Measurements from ENCODE around the gene TIAM2.
"Not testable (repeated sequence)": the region's sequence is repeated elsewhere in the genome, so short reads cannot be mapped to it uniquely, and the experiment has no call there.

TIAM2 gene

DNA sequence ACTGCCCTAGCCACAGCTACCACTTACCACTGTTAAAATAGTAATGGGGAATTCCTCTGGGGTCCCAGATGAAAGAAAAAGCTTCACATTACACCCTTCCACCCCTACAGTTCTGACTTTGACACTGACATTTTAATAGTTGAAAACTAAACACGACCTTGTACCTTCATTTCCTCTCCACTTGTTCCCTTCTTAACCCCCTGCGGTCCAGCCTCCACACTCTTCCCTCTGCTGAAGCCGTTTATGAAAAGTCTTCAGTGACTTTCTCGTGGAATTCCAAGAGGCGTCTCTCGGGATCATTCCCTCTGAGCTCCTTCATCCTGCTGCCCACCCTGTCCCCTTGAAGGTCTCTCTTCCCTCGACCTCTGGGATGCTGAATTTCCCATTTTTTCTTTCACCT is 36.6 kb upstream of the TIAM2 start:
- no peak overlapping the region for H3K4me3 ChIP-seq (ENCODE audit: low read depth, low read length)
- DNase-seq (ENCODE audit: low read depth) = no peak
- TF ChIP-seq, protein P1, sequence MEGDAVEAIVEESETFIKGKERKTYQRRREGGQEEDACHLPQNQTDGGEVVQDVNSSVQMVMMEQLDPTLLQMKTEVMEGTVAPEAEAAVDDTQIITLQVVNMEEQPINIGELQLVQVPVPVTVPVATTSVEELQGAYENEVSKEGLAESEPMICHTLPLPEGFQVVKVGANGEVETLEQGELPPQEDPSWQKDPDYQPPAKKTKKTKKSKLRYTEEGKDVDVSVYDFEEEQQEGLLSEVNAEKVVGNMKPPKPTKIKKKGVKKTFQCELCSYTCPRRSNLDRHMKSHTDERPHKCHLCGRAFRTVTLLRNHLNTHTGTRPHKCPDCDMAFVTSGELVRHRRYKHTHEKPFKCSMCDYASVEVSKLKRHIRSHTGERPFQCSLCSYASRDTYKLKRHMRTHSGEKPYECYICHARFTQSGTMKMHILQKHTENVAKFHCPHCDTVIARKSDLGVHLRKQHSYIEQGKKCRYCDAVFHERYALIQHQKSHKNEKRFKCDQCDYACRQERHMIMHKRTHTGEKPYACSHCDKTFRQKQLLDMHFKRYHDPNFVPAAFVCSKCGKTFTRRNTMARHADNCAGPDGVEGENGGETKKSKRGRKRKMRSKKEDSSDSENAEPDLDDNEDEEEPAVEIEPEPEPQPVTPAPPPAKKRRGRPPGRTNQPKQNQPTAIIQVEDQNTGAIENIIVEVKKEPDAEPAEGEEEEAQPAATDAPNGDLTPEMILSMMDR (IDR thresholded peaks at IDR 0.05; ENCODE audit: control insufficient read depth, extremely low read depth, insufficient read depth) = no peak

DNA sequence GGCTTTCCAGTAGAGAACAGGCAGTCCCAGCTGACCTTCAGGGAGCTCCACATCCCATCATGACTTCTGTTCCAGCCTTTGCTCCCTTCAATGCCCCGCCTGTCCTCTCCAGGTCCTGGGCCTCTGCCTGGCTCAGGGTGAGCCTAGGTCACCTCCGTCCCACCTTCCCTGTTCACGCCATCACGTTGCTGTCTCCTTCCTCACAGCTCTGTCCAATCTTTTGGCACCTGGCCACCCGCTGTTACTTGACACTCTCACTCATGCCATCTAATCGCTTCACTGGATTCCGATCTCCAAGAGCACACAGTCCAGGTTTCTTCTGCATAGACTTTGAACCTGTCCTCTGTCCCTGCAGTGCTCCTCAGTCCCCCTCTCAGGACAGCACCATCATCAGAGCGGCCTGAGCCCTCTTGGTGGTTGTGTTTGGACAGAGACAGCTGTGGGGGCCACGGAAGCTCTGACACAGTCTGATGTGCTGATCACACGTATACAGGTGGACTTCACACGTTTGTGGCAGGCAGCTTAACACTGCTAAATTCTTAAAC is 34.7 kb upstream of the TIAM2 start:
- TF ChIP-seq, protein P1 (IDR thresholded peaks at IDR 0.05; ENCODE audit: control insufficient read depth, extremely low read depth, insufficient read depth) = no peak
- H3K4me3 ChIP-seq (ENCODE audit: low read depth, low read length) = no peak overlapping the region
- no peak for DNase-seq (ENCODE audit: low read depth)

DNA sequence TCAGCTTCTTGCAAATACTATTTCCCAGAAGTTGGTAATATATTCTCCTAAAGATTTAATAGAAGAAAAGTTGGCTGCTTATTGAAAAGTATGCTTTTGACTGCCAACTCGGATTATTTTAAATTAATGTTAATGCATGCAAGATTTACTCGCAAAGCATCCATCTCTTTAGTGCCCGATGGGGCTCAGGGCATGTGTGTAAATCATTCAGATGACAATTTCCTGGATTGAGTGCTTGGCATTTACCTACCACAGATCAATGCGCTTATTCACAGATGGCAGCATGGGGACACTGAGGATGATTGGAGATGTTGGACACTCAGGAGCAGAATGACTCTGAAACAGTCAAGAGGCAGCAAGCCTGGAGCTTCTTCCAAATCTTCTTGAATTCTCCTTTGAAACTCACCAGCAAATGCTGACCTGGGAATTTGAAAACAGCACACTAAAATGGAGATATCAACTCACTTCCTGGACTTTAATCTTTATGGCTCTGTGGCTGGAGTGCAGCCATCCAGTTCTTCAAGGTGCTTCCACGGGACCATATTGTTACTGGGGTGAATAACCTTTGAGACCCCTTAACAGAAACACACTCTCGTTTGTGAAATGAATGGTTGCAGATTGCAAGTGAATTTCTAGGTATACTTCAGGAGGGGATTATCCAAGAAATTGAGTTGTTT is 34.1 kb upstream of the TIAM2 start:
- DNase-seq (ENCODE audit: low read depth) = no peak
- TF ChIP-seq, protein P1 (IDR thresholded peaks at IDR 0.05; ENCODE audit: control insufficient read depth, extremely low read depth, insufficient read depth) = no peak
- no peak overlapping the region for H3K4me3 ChIP-seq (ENCODE audit: low read depth, low read length)

DNA sequence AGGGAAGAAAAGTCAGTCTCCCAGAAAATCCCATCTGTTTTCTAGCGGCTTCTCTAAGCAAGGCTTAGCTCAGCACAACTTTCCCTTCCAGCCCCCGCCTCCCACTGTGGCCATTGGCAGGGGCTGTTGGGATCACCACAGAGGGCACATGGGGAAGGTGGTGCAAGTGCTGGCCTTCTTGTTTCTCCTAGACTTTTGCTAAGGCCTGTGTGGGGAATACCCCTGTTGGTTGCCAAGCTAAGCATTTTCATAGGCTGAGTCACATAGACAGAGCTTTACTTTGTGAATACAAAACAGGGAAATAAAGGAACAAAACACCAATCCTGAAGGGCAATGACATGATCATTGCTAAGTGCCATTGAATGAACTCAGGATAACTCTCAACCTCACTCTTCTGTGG is 32.4 kb upstream of the TIAM2 start:
- TF ChIP-seq, protein P1 (IDR thresholded peaks at IDR 0.05; ENCODE audit: control insufficient read depth, extremely low read depth, insufficient read depth) = no peak
- no peak overlapping the region for H3K4me3 ChIP-seq (ENCODE audit: low read depth, low read length)
- DNase-seq (ENCODE audit: low read depth) = no peak

DNA sequence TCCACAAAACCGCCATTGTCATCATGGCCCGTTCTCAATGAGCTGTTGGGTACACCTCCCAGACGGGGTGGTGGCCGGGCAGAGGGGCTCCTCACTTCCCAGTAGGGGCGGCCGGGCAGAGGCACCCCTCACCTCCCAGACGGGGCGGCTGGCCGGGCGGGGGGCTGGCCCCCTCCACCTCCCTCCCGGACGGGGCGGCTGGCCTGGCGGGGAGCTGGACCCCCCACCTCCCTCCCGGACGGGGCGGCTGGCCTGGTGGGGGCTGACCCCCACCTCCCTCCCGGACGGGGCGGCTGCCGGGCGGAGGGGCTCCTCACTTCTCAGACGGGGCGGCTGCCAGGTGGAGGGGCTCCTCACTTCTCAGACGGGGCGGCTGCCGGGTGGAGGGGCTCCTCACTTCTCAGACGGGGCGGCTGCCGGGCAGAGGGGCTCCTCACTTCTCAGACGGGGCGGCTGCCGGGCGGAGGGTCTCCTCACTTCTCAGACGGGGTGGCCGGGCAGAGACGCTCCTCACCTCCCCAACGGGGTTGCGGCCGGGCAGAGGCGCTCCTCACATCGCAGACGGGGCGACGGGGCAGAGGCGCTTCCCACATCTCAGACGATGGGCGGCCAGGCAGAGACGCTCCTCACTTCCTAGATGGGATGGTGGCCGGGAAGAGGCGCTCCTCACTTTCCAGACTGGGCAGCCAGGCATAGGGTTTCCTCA is 28.9 kb upstream of the TIAM2 start:
- not testable (repeated sequence) for DNase-seq (ENCODE audit: low read depth); H3K4me3 ChIP-seq (ENCODE audit: low read depth, low read length)

DNA sequence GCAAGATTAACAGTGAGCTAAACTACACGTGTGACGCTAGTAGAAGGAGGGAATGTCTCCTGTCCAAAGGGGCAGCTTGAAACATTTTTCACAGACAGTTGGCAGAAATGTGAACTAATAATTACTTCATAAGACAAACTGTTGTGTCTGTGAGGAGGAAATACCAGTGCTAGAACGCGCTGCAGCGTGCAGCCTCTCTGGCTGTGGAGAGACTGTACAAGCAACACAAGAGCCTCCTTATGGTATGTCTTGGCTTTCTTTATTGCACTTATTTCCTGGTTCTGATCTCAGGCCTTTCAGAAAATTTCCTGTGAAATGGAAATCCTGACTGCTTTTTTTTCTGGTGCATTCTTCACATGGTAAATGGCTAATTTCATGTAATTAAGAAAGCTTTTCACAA is 25.3 kb upstream of the TIAM2 start:
- H3K4me3 ChIP-seq (ENCODE audit: low read depth, low read length) = no peak overlapping the region
- DNase-seq (ENCODE audit: low read depth) = no peak
- TF ChIP-seq, protein P1 (IDR thresholded peaks at IDR 0.05; ENCODE audit: control insufficient read depth, extremely low read depth, insufficient read depth) = no peak

DNA sequence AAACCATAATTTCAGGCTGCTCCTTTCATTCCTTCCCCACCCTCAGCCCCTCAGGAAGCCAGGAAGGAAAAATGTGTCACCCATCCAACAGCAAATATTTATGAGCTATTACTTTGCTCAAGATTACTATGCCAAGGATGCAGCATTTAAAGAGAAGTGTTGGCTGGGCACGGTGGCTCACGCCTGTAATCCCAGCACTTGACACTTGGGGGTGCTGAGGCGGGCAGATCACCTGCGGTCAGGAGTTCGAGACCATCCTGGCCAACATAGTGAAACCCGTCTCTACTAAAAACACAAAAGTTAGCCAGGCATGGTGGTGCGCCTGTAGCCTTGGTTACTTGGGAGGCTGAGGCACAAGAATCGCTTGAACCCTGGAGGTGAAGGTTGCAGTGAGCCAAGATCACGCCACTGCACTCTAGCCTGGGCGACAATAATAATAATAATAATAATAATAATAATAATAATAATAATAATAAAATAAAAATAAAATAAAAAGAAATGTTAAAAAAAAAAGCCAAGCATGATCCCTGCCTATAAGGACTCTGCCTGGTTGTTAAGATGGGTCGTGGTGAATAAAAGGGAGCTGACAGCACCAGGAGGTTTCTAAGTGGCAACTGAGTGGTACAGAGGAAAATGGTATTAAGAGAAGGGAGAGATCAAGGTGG is 20.5 kb upstream of the TIAM2 start:
- TF ChIP-seq, protein P1 (IDR thresholded peaks at IDR 0.05; ENCODE audit: control insufficient read depth, extremely low read depth, insufficient read depth) = no peak; the same call in 1 of the 2 replicates
- DNase-seq (ENCODE audit: low read depth) = no peak
- no peak overlapping the region for H3K4me3 ChIP-seq (ENCODE audit: low read depth, low read length)
